Stimulated activated CD4-positive, alpha-beta T cell treated with anti-CD3 and anti-CD28 coated beads, Interleukin-12 subunit alpha, Interleukin-12 subunit beta, amount 100 ng/mL, for 4 hours (primary cell): ENCODE measurements around the gene ADGRB3.
"Not testable (repeated sequence)": the region's sequence is repeated elsewhere in the genome, so short reads cannot be mapped to it uniquely, and the experiment has no call there.

Source experiments
- DNase-seq: peaks from one replicate; pipeline ENCODE4 v3.0.0-alpha.2; 2020

ADGRB3 gene

GRCh38 chr6:69069881-69070280 lies 434.8 kb downstream of the ADGRB3 start:
- no peak for DNase-seq

DNA sequence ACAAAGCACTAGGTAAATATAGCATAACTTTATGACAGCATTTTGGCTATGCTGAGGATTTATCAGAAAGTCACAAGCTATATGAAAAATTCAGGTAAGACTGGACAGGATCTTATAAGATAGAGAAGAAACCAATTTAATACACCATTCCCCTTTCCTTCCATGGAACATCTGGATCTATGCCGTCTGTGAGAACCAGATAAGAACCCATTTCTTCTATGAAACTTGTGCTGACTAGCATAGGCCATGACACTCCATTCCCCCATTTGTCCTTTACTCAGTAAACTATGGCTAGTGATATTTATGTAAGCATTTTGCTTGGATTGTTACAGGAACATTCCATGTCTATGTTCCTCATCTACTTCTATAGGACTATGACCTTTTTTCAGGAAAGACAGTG lies 437.7 kb downstream of the ADGRB3 start:
- DNase-seq = no peak

DNA sequence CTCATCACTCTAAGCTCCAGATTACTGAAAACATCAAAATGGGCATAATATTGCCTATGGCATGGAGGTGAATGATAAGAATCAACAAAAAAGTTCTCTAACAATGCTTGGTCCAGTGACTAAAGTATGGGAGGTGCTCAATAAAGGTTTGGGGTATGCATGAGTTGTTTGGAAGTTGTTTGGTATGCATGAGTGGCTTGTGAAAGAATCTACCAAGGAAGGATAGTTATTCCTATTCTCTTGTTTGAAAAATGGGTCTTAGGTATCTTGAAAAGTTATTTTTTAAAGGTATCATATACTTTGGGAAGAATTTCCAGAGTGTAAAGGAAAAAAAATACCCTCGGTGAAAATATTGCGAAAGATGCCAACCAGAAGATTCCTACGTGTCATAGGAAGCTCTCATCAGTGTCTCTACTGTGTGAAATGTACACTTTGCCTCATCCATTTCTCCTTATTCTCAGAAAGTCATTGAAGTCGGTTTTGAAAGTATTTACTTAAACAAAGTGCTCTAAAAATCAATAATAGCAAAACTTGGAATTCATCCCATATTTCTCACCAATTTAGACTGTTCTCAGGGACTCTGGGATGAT lies 449.8 kb downstream of the ADGRB3 start:
- no peak for DNase-seq

DNA sequence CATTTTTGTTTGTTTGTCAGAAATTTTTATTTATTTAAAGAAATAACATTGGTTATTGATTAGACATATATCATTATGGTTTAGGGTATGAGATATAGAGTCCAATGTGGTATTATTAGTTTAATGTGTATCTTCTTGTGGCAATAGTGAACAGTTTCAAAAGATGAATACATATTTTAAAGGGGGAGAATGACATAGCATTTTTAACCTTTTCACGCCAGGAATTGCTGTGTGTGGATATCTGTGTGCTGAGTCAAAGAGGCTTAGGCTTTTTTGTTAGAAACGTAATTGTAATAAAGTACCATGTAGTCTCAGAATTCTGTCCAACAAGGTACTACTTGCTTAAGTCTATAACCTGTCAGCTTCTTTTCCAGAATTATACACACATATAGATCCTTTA lies 451.6 kb downstream of the ADGRB3 start:
- no peak for DNase-seq

GRCh38 chr6:69089539-69089938 lies 454.5 kb downstream of the ADGRB3 start:
- DNase-seq = no peak

GRCh38 chr6:69090132-69090531 lies 455.1 kb downstream of the ADGRB3 start:
- no peak for DNase-seq

DNA sequence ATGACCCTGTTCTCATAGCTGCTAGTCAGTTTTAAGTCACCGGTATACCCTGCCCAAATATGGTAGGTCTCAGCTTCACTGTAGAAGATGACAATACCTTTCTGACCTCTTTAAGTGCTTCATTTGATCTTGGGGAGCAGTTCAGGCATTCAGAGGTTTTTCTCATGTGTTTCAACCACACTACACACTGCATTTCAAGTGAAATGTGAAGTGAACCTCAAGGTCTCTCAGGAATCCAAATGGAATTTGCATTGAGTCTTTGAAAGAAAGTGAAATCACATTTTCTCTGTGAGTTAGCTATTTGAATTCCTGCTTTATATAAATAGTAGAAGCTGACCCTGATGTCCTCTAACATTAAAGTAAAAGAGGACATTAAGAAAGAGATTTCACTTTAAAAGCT lies 461.6 kb downstream of the ADGRB3 start:
- DNase-seq = no peak

- DNase-seq = no peak
These were observed 462.9 kb downstream of the ADGRB3 start for GRCh38 chr6:69097948-69098347.

DNA sequence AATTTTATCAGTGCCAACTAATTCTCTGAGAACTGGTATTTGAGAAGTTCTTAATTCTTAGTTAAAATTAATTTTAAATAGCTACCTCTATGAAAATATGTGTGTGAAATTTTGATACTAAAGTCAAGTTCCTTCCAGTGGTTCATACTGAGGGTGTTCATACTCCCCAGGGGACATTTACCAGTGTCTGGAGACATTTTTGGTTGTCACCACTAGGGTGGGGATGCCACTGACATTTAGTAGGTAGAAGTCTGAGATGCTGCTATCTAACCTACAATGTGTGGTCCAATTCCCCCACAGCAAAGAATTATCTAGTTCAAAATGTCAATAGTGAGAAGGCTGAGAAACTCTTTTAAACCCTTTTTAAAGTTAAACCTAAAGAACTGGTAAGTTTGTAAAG lies 463.8 kb downstream of the ADGRB3 start:
- DNase-seq = no peak

GRCh38 chr6:69100772-69101171 lies 465.7 kb downstream of the ADGRB3 start:
- DNase-seq = no peak

GRCh38 chr6:69102416-69102815 lies 467.3 kb downstream of the ADGRB3 start:
- no peak for DNase-seq

- DNase-seq = no peak
These were observed 470.2 kb downstream of the ADGRB3 start for GRCh38 chr6:69105288-69105687.

DNA sequence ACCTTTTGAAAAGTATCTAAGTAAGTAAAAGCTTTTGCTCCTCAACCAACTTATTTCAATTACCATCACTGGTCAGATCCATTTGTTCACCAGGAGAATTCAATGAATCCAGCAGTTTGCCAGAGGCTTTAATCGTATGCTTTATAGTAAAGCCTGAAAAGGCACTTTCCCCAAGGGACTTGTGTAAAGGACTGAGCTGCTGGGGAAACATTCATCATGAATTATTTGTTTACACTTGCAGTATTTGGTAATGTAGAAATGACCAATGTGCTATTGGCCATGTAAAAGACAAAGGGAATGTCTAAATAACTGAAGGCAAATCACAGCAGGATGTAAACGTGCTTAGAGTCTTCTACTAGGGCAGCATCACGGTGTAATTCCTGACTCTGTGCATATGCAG lies 471.4 kb downstream of the ADGRB3 start:
- DNase-seq = no peak

DNA sequence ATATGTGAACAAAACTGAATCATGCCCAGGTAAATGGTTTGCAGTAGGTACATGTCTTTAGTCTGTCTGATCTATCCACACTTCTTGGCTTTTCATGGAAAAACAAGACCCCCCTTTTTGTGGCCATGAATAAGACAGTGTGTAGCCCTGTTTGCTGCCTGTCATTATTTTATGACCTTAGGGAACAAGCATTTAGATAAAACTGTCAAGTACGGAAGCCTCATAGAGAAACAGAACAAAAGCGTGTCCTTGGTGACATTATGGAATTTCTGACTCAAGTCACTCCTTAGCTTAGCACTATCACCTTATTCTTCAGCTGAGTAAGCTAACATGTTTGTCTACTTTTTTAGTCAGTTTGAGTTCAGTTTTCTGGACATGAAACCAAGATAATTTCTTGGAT lies 476.2 kb downstream of the ADGRB3 start:
- DNase-seq = no peak

- no peak for DNase-seq
These were observed 481.6 kb downstream of the ADGRB3 start for GRCh38 chr6:69116658-69117057.

GRCh38 chr6:69121461-69122406 lies 486.7 kb downstream of the ADGRB3 start:
- not testable (repeated sequence) for DNase-seq

DNA sequence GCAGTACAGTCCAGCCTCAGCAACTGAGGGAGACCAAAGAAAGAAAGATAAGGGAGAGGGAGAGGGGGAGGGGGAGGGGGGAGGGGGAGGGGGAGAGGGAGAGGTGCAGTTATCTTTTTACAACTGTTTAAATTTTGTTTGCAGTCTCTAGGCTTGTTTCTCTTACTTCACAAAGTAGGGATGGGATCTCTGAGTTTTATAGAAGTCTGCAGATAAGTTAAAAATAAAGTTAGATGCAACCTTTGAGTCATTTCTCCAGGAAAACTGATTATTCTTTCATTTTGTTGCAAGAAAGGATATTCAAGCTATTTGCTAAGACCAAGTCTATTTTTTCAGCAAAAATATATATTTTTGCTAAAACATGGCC lies 487.3 kb downstream of the ADGRB3 start:
- no peak for DNase-seq

DNA sequence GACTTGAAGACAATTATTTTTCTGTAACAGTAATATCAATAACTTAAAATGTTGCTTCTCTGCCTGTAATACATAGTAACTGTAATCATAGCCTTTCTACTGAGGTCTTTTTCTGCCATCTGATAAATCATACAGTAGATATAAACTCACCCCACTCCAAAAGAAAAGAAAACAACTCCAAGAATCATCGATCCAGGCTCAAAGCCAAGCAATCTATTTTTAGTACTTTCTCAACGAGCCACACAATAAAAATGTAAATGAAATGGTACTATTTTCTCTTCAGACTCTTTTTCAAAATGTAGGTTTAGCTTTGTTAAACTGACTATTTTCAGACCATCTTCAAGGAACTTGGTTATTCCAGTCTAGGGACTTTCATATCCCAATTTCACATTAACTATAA lies 493.3 kb downstream of the ADGRB3 start:
- no peak for DNase-seq

DNA sequence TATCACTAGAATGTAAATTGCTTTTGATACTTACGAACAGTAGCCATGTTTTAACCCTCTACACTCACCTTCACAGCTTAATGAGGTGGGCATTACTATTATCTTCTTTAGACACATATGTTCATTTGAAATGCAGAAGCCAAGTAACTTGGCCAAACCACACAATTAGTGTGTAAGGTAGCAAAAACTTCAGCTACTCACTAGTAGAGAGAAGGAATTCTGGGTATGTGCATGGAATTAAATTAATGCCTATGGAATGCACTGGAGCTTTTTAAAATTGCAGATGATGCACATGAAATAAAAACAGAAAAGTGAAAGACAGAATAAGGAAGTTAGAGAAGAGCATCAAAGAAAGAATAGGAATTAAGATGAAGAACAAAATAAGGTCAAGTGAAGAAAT lies 494.0 kb downstream of the ADGRB3 start:
- DNase-seq = no peak

DNA sequence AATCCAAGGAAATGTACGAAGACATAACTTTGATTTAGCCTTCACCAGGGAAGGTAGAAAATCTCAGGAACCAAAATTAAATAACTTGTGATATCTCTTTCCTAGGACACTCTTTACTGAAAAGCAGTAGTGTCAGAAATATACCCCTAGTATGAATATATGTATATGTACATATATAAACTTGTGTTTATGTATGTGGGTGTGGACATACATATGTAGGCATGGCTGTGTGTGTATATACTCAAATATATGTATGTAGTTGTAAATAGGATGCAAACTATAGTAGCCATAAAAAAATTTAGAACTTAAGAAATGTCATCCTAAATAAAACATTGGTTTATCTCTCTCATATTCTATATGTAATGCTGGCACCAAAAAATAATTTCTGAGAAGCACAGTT lies 500.8 kb downstream of the ADGRB3 start:
- no peak for DNase-seq

DNA sequence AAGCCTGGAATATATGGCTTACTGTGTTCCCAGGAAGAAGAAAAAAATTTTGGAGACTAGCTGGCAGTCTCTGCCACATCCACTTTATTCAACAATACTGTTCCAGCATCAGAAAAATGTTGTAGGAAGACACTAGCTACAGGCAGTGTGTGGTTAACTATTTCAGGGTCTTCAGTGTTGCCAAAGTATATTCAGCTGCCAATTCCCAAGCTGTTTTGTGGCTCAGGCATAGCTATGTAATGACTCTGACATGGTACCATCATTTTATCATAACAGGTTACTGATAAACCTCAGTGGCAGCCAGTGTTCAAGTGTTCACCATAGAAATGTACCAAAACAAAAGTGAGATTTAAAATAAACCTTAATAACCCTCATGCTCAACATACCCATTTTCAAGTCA lies 503.1 kb downstream of the ADGRB3 start:
- no peak for DNase-seq

DNA sequence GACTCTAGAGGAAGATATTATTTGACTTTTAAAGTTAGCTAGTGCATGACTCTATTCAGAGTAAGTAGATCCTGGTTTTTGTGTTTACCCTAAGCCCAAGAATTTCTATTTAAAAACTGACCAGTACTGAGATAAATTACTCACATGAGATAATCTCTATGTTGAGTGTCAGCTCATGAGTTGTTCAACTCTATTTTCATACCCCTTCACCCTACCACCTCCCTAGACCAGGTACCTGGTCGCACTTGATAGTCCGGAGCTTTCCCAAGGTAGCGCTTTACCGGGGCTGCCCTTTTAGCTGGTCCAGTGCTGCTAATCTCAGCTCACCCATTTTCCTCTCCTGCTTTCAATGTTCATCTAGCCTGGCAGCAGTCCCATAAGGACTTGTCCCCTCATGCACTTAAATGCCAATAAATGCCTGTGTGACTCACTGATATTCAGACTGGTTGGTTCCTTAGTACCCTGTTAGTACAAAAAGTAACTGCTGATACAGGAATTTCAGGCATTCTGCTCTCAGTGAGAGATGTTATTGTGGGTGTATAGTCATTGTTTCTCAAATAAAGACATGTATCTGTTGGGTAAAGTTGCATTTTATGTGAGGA lies 503.9 kb downstream of the ADGRB3 start:
- DNase-seq = no peak

- DNase-seq = no peak
These were observed 510.0 kb downstream of the ADGRB3 start for GRCh38 chr6:69145062-69145461.

DNA sequence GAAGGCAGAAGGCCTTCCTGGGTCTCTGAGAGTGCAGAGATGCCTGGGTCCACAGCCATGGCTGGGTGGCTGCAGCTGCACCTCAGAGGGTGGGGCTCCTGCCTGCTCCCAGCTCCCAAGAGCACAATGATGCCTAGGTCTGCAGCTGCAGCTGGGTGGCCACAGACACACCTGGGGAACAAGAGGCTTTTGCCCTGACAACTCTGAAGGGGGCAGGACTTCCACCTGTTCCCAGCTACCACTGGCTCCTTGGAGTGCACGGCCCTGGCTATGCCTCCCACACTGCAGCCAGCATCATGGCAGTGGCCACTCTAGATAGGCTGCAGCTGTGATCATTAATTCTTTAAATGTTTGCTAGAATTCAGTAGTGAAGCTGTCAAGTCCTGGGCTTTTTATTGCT lies 511.3 kb downstream of the ADGRB3 start:
- no peak for DNase-seq
